NCI-H526 (cell line): ENCODE data around the gene IKBIP.
"Not testable (repeated sequence)": the region's sequence is repeated elsewhere in the genome, so short reads cannot be mapped to it uniquely, and the experiment has no call there.

ENCODE experiments used
- DNase-seq, 2 experiments: peaks; one replicate each; lab custom pipeline; 2025; lab: John Stamatoyannopoulos, UW

The IKBIP gene, protein sequence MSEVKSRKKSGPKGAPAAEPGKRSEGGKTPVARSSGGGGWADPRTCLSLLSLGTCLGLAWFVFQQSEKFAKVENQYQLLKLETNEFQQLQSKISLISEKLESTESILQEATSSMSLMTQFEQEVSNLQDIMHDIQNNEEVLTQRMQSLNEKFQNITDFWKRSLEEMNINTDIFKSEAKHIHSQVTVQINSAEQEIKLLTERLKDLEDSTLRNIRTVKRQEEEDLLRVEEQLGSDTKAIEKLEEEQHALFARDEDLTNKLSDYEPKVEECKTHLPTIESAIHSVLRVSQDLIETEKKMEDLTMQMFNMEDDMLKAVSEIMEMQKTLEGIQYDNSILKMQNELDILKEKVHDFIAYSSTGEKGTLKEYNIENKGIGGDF

GRCh38 chr12:98644712-98645571, at the start of gene IKBIP, which contains the start of gene APAF1:
IKBIP (minus strand) TSS chr12:98644788; CDS start chr12:98644701, 87 bp downstream.
APAF1 (plus strand) TSS chr12:98645290; CDS start chr12:98648360, 3,070 bp downstream.
- DNase-seq = peak; percentile 83 to 98

DNA sequence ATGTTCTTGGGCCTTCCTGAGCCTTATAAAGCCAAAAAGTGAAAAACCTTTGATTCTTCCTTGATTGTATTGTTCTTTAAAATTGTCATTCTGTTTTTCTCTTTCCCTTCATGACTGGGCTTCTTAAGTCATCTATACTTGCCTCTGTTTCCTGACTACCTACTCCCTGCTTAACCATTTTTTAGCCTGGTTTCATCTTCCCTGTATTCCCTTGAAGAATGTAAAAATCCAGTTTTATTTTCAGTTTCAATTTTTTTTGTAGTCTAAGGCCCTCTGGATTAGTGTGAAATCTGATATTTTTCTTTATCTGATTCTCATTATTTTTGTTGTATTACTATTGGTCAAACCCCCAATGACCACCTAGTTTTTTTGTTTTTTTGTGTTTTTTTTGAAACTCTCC, 46.8 kb upstream of the IKBIP start:
- DNase-seq = no peak

- no peak for DNase-seq
Measured at GRCh38 chr12:98686603-98687002, 42.0 kb upstream of the IKBIP start.

DNA sequence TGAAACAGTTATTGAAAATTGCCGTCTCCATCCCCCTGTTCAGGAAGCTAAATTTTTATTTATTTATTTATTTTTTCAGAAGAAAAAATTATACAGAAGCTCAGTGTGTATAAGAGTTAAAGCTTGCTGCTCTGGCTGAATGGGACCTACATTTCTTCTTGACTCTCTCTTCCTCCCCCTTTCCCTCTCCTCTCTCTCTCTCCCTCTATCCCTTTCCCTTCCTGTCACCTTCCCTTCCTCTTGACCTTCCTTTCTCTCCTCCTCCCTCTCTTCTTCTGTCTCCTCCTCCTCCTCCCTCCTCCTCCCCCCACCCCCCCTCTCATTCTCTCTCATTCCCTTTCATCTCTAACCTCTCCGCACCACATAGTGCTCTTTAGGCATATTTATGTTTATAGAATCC, 39.6 kb upstream of the IKBIP start:
- no peak for DNase-seq

- DNase-seq = no peak
Measured at GRCh38 chr12:98679611-98680005, 35.0 kb upstream of the IKBIP start.

DNA sequence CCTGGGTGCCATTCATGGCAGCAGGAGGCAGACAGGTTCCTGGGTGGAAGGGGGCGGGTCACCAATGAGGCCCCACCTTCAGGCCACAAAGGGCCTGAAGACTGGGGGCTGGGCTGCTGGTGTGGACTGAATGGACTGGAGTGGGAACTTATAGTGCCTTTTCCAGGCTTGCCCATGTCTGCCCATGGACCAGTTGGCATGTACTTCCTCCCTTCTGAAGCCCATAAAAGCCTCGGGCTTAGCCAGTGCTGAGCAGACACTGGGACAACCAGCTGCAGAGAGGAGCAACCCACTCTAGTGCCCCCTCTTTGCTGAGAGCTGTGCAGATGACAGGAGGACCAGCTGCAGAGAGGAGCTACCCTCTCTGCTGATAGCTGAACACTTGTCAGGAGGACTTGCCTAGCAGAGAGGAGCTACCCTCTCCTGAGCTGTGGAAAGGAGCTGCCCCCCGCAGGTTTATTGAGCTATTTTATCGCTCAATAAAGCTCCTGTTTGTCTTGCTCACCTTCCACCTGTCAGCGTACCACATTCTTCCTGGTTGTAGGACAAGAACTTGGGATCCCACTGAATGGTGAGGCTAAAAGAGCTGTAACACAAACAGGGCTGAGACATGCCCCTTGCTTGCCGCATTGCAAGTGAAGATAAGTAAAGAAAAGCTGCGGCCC, 34.5 kb upstream of the IKBIP start:
- DNase-seq = no peak

- DNase-seq = no peak
Measured at GRCh38 chr12:98678236-98678945, 33.8 kb upstream of the IKBIP start.

- DNase-seq = no peak
Measured at GRCh38 chr12:98674841-98675240, 30.3 kb upstream of the IKBIP start.

DNA sequence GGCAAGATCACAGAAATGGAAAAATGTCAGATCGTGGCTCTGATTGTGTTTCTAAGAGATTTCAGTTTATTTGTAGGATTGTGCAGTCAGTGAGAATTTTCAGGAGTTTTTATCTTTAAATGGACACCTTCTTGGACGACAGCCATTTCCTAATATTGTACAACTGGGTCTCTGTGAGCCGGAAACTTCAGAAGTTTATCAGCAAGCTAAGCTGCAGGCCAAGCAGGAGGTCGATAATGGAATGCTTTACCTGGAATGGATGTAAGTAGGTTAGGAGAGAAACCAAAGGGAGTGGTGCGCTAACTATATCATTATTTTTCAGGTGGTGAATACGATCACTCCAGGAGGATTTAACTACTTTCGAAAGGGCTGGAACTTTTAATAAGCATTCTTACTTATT, 26.9 kb upstream of the IKBIP start:
- no peak for DNase-seq

- no peak for DNase-seq
Measured at GRCh38 chr12:98669751-98670150, 25.2 kb upstream of the IKBIP start.

- no peak for DNase-seq
Measured at GRCh38 chr12:98660521-98660920, 15.9 kb upstream of the IKBIP start.

DNA sequence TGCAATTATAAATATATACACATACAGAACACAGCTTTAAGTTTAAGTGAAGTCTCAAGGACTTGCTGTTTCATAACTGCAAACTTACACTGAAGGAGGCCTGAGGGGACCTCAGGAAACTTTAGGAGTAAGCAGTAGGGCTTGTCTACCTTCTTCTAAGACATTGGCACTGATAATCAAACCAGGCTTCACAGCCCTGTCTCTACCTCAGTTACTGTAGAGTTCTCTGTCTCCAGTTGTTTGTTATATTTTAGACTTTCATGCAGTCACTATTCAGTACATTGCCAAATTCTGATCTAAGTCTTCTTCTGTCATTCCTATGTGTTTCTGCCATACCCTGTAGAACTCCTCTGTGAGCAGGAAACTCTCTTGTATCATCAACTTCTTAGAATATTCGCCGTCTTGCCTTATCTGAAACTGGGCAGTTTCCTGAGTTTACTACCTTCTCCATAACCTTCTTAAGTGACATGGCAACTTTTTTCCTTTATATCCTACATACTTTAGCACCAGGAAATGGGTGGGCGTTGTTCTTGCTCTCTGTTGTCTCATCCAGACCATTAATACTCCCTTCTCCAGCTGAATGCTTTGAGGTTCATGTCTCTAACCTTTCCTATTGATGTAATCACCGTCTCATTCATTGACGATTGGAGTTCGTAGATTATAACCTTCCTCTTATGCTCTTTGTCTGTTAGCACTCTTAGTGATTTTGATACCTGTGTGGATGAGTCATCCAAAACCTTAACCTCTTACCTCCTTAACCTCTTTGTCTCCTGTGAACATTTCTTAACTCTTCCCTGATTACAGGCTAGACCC, 11.9 kb upstream of the IKBIP start:
- no peak for DNase-seq

DNA sequence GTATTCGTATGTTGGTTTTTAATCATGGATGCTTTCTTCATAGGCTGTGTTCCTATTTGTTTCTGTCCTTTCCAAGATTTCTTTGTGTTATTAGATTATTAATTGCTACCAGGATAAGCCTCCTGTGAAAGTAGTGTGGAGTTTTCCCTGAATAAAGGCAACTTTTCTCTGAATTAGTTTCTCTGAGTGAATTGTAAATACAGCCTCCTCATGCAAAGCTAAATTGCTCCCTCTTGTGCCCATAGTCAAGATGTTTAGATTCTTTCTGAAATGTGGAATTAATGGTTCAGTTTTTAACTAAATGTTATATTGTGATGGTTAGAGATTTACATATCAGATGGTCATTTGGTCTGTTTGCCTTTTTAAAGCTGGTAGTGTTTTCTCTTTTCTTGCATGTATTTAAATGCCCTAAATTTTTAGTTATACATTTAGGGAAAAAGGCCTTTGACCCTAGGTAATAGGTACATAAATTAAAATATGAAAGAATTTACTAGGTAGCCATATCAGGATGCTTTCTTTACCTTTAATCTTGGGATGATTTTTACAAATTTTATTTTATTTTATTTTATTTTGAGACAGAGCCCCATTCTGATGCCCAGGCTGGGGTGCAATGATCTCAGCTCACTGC, 9.4 kb upstream of the IKBIP start:
- DNase-seq = peak; percentile 15 to 69

DNA sequence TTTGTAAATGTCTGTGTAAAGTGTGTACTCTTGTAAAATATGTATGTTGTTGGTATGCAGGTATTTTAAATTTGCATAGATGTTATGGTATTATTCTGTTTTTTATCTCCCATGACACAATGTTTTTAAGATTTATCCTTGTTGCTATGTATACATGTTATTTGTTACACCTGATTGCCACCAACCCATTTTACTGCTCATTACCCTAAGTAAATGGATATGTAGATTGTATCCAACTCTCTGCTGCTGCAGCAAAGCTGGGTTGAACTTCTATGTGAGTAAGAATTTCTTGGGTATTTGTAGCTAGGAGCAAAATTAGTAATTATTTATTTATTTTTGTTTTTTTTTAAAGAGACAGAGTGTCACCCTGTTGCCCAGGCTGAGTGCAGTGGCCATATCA, 6.7 kb upstream of the IKBIP start:
- DNase-seq = peak; percentile 63 to 64

- DNase-seq = peak in 1 of 2 experiments; percentile 21
Measured at GRCh38 chr12:98646294-98647090, 1.9 kb upstream of the IKBIP start.

- DNase-seq = peak; percentile 6 to 38
Measured at GRCh38 chr12:98645572-98646067, 1.0 kb upstream of the IKBIP start.

DNA sequence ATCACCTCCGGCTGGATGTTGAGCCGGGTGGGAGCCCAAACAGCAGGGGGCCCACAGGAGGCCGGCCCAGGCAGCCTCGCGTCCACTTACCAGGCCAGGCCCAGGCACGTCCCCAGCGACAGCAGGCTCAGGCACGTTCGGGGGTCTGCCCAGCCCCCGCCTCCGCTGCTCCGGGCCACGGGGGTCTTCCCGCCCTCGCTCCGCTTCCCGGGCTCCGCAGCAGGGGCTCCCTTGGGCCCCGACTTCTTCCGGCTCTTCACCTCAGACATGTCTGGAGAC, 216 bp downstream of the IKBIP start:
- DNase-seq = peak; percentile 52 to 69

GRCh38 chr12:98642801-98643200, 1.8 kb downstream of the IKBIP start:
- not testable (repeated sequence) for DNase-seq

- DNase-seq = no peak
Measured at GRCh38 chr12:98639491-98639890, 5.1 kb downstream of the IKBIP start.

DNA sequence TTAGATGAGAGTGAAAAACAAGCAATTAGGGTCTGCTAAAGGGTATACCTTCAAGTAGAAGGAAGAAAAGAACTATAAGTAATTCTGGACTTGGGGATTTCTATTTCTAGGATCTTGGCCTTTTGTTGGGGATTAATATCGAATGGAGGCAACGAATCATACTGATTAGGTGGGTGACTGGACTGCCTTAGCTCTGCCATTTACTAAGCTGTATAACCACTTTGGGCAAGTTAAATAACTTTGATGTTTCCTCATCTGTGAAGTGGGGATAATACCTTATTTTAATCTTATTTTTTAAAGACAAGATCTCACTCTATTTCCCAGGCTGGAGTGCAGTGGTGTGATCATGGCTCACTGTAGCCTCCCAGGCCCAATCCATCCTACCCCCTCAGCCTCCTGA, 6.6 kb downstream of the IKBIP start:
- DNase-seq = no peak
